Measurements from ENCODE around the gene SYNJ2.

Gene SYNJ2

DNA sequence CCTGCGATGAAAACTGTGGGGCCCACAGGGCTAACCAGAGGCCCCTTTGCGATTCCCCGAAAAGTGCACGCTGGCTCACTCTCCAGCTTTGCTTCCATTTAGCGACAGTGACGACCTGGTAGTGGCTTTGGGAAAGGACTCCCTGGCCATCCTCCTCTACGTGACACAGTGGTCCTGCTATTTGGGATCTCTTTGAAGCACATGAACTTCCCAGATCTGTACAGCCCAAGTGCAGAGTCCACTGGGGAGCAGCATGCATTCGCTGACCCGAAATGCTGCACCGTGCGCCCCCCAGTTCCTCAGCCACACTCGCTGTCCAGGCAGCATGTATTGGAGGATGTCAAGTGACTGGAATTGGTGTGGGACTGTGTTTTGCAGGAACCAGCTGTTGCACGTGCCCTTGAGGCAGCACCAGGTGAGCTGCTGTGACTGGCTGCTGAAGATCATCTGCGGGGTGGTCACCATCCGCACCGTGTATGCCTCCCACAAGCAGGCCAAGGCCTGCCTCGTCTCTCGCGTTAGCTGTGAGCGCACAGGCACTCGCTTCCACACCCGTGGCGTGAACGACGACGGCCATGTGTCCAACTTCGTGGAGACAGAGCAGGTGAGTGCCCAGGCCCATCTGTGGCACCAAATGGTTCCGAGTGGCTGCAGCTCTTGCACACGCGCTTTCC is 51.6 kb downstream of the SYNJ2 start:
- DNase-seq (ENCODE audit: insufficient read length, low spot score) = no peak
- TF ChIP-seq POLR2A (IDR thresholded peaks at IDR 0.05; ENCODE audit: low read depth, low read length) = no peak
- FAIRE-seq = no peak

DNA sequence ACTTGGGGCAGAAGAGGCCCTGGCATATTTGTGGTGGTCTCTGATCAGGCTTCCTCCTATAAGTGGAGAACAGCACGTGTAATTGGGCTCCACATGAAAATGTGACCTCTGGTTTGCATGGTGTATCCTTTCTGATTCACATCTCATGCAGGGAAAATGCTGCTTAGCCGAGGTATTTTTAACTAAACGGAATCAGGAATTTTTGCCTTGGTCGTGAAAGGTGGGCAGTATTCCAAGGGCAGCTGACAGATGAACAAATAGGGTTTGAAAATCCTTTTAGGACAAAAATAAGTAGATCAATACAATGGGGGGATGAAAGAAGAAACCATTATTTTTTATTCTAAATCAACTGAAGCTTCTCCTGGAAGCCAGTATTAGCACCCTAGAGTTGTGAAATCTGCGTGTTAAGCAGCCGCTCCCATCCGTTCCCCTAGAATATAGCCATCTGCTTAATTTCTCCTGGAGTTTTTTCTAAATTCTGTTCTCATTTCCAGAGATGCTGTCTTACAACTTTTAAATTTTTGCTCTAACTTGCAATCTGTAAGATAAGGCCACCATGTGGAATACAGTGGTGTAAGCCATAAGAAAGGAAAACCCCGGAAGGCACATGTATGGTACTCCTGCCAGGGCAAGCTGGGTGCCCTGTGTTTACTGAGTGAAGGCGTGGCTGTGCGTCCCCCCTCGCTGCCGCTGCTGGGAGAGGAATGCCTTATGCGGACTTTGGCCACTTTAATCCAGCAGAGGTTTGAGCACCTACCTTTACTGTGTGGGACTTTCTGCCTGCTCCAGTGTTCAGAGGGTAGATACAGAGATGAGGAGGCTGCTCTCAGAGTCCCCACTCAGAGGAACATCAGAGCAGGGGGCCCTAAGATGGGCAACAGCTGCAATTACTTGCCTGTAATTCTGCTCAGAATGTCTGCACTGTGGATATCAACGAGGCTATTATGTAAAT is 52.4 kb downstream of the SYNJ2 start:
- TF ChIP-seq POLR2A (IDR thresholded peaks at IDR 0.05; ENCODE audit: low read depth, low read length) = no peak

DNA sequence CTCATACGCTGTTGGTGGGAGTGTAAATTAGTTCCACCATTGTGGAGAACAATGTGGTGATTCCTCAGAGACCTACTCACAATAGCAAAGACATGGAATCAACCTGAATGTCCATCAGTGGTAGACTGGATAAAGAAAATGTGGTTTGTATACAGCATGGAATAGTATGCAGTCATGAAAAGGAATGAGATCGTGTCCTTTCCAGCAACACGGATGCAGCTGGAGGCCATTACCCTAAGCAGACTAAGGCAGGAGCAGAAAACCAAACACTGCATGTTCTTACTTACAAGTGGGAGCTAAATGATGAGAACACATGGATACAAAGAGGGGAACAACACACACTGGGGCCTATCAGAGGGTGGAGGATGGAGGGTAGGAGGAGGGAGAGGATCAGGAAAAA is 54.6 kb downstream of the SYNJ2 start:
- no peak for TF ChIP-seq POLR2A (IDR thresholded peaks at IDR 0.05; ENCODE audit: low read depth, low read length)
- DNase-seq (ENCODE audit: insufficient read length, low spot score) = no peak
- no peak for FAIRE-seq

More for the DNA sequence above, 52.4 kb downstream of the SYNJ2 start:
- no peak for FAIRE-seq
- no peak for DNase-seq (ENCODE audit: insufficient read length, low spot score)

DNA sequence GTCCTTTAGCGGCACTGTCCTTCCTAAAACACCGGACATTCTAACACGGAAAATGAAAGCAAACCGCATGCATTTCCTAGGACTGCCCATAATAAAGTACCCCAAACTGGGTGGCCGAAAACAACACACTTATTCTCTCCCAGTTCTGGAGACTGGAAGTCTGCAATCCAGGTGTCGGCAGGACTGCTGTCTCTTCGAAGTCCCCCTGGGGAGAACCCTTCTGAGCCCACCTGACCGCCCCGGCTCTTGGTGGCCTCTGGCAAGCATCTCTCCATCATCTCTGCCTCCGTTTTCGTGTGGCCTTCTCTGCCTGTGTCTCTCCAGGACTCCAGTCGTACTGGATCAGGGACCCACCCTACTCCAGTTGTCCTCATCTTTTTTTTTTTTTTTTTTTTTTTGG is 55.4 kb downstream of the SYNJ2 start:
- TF ChIP-seq POLR2A (IDR thresholded peaks at IDR 0.05; ENCODE audit: low read depth, low read length) = no peak
- FAIRE-seq = no peak
- no peak for DNase-seq (ENCODE audit: insufficient read length, low spot score)

DNA sequence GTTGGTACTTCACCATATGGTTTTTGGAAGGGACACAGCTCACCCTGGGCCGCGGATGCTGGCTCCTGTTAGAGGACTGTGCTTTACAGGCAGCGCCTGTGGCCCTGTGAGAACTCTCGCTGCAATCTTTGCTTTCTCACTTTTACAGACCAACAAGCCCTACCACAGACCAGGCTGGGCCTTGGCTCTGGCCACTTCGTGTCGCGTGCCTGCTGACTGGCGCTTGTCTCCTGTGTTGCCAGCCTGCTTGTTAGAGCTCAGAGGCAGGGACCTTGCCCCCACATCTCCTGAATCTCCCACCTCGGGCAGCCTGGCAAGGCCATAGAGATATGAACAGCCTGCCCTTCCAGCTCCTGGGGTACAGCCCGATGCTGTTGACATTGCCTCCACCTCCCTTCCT is 56.1 kb downstream of the SYNJ2 start:
- no peak for TF ChIP-seq POLR2A (IDR thresholded peaks at IDR 0.05; ENCODE audit: low read depth, low read length)
- no peak for FAIRE-seq
- no peak for DNase-seq (ENCODE audit: insufficient read length, low spot score)

DNA sequence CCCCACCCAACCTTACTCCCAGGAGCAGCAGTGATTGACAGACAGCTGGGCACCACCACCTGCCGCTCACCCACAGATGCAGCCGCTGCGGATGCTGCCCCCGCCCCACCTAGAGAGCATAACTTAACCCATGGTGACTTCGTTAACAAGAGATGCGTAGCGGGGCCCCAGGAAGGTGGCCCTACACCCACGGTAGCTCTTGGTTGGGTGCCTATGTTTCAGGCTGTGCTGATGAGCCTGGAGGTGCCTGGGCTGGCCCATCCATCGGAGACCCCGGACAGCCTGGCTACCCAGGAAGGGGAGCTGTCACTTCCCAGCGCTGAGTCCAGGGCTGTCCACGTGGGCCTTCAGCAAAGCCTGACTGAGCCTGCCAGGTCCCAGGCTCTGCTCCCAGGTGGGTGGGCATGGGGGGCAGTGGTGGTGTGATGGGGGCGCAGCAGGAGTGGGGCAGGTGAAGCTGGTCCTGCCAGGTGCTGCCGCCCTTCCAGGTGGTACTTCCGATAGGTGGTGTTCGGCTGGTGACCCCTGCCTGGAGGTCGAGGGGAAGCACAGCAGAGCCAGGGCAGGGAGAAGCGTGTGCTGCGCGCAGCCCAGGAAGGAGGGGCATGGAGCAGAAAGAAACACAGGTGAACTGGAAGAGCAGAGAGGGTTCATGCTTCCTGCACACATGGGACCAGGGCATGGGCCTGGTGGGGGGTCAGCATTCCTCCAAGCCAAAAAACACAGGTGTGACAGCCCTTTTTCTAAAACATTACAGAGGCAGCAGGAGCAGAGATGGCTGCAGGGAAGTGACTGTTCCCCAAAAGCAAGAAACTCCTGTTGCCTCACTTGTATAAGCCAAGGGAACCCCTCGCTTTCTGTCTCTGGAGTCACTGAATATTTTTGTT is 56.9 kb downstream of the SYNJ2 start:
- no peak for TF ChIP-seq POLR2A (IDR thresholded peaks at IDR 0.05; ENCODE audit: low read depth, low read length)
- DNase-seq (ENCODE audit: insufficient read length, low spot score) (no peak), FAIRE-seq (no peak)

DNA sequence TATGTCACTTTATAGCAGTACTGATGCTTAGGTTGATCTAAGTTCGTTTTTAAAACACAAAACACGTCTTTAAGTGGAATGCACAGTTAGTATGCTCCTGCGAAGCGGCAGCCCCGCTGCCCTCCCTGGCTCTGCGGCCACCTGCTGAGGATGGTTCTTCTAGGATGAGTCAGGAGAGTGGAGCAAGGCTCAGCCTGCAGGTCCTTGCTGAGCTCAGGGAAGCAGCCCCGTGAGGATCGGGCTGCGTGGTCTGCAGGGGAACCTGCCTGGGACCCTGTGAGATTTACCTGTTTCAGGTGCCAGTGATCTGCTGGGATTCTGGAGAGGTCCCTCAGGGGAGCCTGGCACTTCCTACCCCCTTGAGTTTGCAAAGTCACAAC is 57.5 kb downstream of the SYNJ2 start:
- no peak for TF ChIP-seq POLR2A (IDR thresholded peaks at IDR 0.05; ENCODE audit: low read depth, low read length)
- DNase-seq (ENCODE audit: insufficient read length, low spot score) = no peak
- no peak for FAIRE-seq

DNA sequence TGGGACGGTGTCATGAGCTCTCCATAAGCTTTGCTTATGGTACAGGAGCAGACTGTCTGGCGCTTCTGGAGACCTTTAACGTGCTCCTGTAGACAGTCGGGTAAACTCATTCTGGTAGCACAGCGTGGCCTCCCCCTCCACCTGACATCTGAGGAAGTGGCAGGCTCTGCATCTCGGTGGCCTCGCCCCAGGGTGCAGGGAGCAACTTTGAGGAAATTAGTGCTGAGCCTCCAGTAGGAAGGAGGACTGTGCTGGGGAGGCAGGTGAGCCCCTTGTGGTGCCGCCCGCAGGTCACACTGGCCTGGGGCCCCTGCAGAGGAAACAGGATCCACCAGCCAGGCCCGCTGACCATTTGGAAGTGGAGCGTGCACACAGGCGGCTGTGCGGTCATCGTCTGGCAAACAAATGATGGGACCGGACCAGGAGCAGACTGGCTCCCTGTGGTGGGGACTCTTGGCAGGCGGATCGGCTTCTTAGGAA is 57.9 kb downstream of the SYNJ2 start:
- FAIRE-seq (no peak), DNase-seq (ENCODE audit: insufficient read length, low spot score) (no peak)

DNA sequence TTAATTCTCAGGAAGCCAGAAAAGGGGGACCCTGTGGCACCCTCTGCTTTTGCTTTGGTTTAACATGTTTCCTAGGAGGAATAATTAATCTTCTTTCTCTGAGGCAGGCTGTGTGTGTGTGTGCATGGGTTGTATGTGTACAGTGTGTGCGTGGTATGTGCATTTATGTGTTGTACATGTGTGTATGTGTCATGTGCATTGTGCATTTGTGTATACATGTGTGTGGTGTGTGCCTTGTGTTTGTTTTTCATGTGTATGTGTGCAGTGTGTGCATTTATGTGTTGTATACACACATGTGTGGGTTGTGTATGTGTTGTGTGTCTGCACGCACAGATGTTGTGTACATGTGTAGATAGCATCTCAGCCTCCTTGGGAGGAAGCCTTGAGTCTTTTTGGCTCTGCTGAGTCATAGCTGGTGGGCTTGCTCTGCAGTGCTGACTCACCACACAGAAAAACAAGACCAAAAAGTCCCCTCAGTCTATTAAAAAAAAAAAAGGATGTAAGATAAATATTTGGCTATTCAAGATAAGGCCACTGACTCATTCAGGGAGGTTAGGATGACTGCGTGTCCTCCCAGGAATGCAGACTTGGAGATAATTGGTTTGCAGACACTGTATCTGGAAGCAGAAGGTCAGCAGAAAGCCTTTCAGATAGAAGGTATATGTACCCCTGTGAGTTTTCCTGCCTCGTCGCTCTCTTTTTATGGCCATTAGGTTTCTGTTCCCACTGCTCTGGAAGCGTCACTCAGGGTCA is 58.6 kb downstream of the SYNJ2 start:
- DNase-seq (ENCODE audit: insufficient read length, low spot score) (peak; percentile 38), FAIRE-seq (no peak)
- TF ChIP-seq POLR2A (IDR thresholded peaks at IDR 0.05; ENCODE audit: low read depth, low read length) = 0 out of 2 replicates have a peak, but pooled peaks have one; percentile 16

More for the DNA sequence above, 57.9 kb downstream of the SYNJ2 start:
- TF ChIP-seq POLR2A (IDR thresholded peaks at IDR 0.05; ENCODE audit: low read depth, low read length) = no peak

DNA sequence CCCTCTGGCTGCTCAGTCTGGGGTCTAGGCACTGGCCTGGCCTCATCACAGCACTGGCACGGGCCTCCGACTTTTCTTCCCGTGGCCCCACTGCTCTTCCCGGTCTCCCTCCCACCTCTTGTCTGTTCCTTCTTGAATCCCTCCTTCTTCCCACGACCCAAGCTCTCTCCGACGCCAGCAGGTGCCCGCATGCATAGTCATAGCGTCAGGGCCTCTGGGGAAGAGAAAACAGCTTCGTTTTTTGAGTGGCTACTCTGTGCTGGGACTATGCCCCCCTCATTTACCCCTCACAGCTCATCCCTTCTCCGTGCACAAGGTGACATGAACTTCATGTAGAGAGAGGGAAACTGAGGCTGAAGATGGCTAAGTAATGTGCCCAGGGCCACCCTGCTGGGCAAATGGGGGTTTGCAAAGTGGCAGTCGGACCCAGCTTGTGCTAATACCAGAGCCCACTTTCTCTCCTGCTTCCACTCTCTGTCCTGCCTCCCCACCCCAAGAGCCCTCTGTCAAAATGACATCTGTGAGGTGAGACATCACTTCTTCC is 59.2 kb downstream of the SYNJ2 start:
- FAIRE-seq (no peak), DNase-seq (ENCODE audit: insufficient read length, low spot score) (no peak)
- no peak; the same call in 1 of the 2 replicates for TF ChIP-seq POLR2A (IDR thresholded peaks at IDR 0.05; ENCODE audit: low read depth, low read length)

DNA sequence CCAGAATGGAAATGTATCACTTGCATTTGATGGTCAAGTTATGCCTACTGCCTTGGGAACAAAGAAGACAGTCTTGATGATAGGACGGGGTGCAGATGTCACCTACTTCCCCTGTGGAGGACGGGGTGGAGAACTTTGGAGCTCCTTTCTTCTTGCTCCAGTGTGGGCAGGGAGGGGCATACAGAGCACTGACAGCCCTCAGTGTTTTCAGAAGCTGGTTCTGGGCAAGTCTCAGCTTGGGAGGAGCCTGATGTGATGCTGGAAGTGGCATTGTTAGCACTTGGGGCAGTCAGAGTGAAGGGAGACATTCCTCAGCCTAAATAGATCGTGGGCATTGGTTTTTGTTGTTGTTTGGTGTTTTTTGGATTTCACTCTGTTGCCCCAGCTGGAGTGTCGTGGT is 59.7 kb downstream of the SYNJ2 start:
- FAIRE-seq = no peak
- TF ChIP-seq POLR2A (IDR thresholded peaks at IDR 0.05; ENCODE audit: low read depth, low read length) = no peak
- DNase-seq (ENCODE audit: insufficient read length, low spot score) = no peak

DNA sequence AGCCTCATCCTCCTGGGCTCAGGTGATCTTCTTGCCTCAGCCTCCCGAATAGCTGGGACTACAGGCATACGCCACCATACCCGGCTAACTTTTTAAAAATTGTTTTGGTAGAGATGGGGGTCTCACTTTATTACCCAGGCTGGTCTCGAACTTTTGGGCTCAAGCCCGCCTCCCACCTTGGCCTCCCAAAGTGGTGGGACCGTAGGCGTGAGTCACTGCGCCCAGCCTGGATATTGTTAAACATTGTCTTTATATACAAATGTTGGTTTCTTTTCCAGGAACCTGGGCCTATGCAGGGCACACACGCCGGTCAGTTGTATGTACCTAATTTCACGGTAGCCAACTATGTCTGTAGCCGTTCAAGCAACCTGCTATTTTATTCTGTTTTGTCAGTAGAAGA is 60.1 kb downstream of the SYNJ2 start:
- no peak for TF ChIP-seq POLR2A (IDR thresholded peaks at IDR 0.05; ENCODE audit: low read depth, low read length)
- DNase-seq (ENCODE audit: insufficient read length, low spot score) (no peak), FAIRE-seq (no peak)

Measured in H54 (cell line).